Measurements from ENCODE around the gene NOX5.

NOX5 gene

DNA sequence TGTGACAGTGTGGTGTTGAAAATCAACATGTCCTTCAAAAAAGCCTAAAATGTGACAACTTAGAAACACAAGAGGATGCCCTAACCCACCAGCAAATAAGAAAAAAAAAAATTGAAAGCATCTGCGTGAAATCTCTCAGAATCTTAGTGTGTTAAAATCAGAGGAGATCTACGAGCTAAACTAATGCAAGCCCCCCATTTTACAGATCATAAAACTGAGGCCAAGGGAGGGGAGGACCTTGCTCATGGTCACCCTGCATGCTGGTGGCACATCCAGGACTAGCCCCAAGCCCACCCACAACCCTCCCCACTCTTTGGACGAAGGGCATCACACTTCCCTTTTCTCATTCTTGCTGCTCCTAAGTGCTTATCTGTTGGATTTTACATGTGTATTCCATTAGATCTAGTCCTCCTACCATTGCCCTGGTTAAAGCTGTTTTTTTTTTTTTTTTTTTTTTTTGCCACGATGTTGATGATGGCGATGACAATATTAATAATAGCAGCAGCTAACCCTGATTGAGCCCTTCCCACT, 29.1 kb upstream of the NOX5 start:
- no peaks in the 10 kb centered on the region for H3K36me3 Mint-ChIP-seq
- DNase-seq (ENCODE audit: low spot score in 2 of 2): no peak

GRCh38 chr15:68986322-68986721, 28.2 kb upstream of the NOX5 start:
- Mint-ChIP-seq H3K36me3 (no peaks in the 10 kb centered on the region), H3K27ac (no peak overlapping the region), H3K4me3 (no peak overlapping the region), H3K4me1 (no peaks in the 10 kb centered on the region), H3K9me3 (no peaks in the 10 kb centered on the region)
- ATAC-seq (no peak), DNase-seq (ENCODE audit: low spot score in 2 of 2) (no peak)

More for the DNA sequence above, 29.1 kb upstream of the NOX5 start:
- Mint-ChIP-seq H3K9me3 (no peaks in the 10 kb centered on the region), H3K4me1 (no peaks in the 10 kb centered on the region), H3K4me3 (no peak overlapping the region), H3K27ac (no peak overlapping the region)
- no peak for ATAC-seq

DNA sequence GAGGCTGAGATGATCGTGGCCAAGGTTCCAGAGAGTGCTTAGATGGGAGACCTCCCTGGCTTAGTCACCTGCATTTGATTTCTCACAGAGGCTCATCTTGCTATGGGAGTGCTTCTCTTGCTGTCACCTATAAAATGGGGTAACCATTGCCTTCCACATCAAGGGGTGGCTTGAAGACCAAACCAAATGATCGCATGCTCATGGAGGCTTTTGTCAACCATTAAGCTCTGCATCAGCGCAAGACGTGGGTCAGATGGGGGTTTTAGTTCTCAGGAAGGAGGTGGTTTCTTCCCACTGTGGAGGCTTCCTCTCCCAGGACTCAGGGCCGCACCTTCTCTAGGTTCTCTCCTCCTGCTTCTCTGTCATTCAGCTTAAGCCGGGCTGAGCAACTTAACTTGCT, 27.4 kb upstream of the NOX5 start:
- no peak for ATAC-seq
- H3K4me1 Mint-ChIP-seq: no peaks in the 10 kb centered on the region

DNA sequence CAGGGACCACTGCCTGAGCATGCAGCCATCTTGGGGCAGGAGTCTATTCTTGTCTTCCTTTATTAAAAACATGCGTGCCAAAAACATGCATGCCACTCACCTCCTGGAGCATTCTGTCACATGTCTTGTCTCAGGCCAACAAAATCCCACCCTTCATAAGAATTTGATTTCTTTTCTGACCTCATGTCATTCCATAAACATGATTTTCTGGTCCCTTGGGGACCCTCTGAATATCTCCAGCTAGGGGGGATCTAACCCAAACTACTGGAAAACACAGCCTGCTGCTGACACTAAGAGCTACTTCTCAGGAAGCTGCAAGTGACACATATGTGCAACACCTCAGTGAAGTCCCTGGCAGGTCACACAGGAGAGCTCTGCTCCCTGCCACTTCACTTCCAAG, 26.8 kb upstream of the NOX5 start:
- H3K4me3 Mint-ChIP-seq: no peak overlapping the region
- H3K27ac Mint-ChIP-seq: no peak overlapping the region
- ATAC-seq: no peak
- H3K36me3 Mint-ChIP-seq: no peaks in the 10 kb centered on the region
- no peak for DNase-seq (ENCODE audit: low spot score in 2 of 2)
- H3K4me1 Mint-ChIP-seq: no peaks in the 10 kb centered on the region
- no peaks in the 10 kb centered on the region for H3K9me3 Mint-ChIP-seq

More for the DNA sequence above, 27.4 kb upstream of the NOX5 start:
- DNase-seq (ENCODE audit: low spot score in 2 of 2): no peak
- Mint-ChIP-seq H3K27ac (no peak overlapping the region), H3K9me3 (no peaks in the 10 kb centered on the region), H3K36me3 (no peaks in the 10 kb centered on the region), H3K4me3 (no peak overlapping the region)

DNA sequence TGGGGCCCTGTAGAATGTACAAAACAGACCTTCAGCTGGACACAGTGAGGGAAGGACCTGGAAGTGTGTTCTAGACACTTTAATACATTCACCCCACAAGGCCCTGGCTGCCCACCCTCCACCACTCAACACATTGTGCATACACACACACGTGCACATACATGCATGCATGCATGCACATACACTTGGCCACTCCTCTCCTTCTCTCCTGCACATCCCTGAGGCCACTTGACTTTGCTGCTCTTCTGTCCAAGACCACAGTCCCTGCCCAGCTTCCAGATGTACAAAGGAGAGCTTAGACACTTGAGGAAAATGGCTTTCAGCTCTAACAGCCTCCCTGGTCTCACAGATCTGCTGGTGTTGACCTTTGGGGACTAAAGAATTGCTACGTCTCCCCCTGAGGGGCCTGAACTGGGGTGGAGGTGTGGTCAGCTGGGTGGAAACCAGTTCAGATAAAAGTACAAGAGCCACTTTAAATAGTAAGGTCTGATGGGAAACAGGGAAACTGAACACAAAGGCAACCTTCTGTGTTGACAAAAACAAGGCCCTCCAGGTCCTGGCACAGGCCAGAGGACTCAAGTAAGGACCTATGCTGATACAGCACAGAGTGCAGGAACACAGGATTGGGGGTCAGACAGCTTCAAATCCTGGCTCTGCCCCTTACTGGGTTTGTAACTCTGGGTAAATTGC, 24.8 kb upstream of the NOX5 start:
- peak in 1 of 2 donors; percentile 22 for DNase-seq (ENCODE audit: low spot score in 2 of 2)
- no peak for ATAC-seq
- H3K4me3 Mint-ChIP-seq: no peak overlapping the region
- H3K4me1 Mint-ChIP-seq: no peaks in the 10 kb centered on the region
- no peak overlapping the region for H3K27ac Mint-ChIP-seq
- H3K9me3 Mint-ChIP-seq: no peaks in the 10 kb centered on the region
- no peaks in the 10 kb centered on the region for H3K36me3 Mint-ChIP-seq

DNA sequence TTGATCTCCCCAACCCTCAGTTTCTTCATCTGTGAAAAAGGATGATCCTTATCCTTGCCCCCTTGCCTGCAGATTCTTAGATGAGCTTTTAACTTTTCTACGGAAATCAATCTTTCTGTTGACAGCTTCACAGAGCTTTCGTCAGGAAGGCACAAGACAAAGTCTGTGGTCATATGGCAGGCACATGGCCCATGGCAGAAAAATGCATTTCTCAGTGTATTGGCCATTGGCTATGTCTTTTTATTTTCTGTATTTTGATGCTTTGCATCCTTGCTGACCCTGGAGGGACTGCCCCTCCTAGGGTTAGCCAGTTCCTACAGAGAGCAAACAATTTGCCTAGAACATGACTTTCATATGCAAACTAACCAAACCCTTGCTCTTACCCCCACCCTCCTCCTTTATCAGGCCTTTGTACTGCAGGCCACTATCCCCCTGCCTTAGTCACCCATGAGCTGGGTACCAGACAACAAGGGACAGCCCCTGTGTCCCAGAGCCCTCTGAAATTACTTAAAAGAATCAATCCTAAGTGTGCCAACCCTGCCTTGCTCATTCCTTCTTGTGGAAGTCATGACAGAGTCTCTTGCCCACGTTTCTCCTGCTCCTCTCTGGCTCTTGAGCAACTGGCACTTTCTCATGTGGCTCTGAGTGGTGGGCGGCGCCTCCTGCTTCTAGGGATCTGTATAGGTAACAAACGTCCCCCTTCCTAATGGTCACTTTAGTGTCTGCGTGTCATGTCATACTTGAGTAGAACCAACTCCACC, 24.1 kb upstream of the NOX5 start:
- no peak overlapping the region for H3K27ac Mint-ChIP-seq
- peak in 1 of 2 donors; percentile 29 for DNase-seq (ENCODE audit: low spot score in 2 of 2)
- no peak for ATAC-seq
- no peaks in the 10 kb centered on the region for H3K4me1 Mint-ChIP-seq
- H3K9me3 Mint-ChIP-seq: no peaks in the 10 kb centered on the region
- no peak overlapping the region for H3K4me3 Mint-ChIP-seq
- H3K36me3 Mint-ChIP-seq: no peaks in the 10 kb centered on the region

GRCh38 chr15:68990992-68991500, 23.4 kb upstream of the NOX5 start:
- Mint-ChIP-seq H3K9me3 (no peaks in the 10 kb centered on the region), H3K4me1 (no peaks in the 10 kb centered on the region), H3K4me3 (no peak overlapping the region), H3K36me3 (no peaks in the 10 kb centered on the region), H3K27ac (no peak overlapping the region)
- no peak for ATAC-seq
- DNase-seq (ENCODE audit: low spot score in 2 of 2): peak in 1 of 2 donors; percentile 28

GRCh38 chr15:68991723-68992122, 22.8 kb upstream of the NOX5 start:
- H3K4me3 Mint-ChIP-seq: no peak overlapping the region

DNA sequence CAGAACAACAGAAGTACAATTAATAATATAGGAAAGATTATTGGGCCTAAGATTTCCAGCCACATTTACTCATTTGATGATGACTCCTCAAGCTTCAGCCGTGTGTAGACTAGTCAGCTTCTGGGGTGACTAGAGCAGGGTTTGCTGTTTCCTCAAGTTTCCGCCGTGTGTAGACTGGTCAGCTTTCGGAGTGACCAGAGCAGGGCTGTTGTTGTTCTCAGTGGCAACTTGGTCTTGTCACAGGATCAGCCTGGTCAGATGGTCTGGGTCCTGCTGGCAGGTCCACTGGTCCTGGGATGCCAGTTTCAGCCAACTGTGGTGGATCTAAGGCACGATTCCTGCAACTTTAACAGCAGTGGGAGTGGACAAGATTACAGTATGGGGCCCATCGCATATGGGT, 21.8 kb upstream of the NOX5 start:
- ATAC-seq: no peak
- no peaks in the 10 kb centered on the region for H3K4me1 Mint-ChIP-seq
- H3K36me3 Mint-ChIP-seq: no peaks in the 10 kb centered on the region
- no peak overlapping the region for H3K27ac Mint-ChIP-seq
- no peaks in the 10 kb centered on the region for H3K9me3 Mint-ChIP-seq
- no peak overlapping the region for H3K4me3 Mint-ChIP-seq
- peak in 1 of 2 donors; percentile 7 for DNase-seq (ENCODE audit: low spot score in 2 of 2)

More at GRCh38 chr15:68991723-68992122, 22.8 kb upstream of the NOX5 start:
- ATAC-seq (peak; percentile 4), DNase-seq (ENCODE audit: low spot score in 2 of 2) (peak in 1 of 2 donors; percentile 12)
- H3K4me1 Mint-ChIP-seq: no peaks in the 10 kb centered on the region
- no peak overlapping the region for H3K27ac Mint-ChIP-seq
- no peaks in the 10 kb centered on the region for H3K9me3 Mint-ChIP-seq
- no peaks in the 10 kb centered on the region for H3K36me3 Mint-ChIP-seq

DNA sequence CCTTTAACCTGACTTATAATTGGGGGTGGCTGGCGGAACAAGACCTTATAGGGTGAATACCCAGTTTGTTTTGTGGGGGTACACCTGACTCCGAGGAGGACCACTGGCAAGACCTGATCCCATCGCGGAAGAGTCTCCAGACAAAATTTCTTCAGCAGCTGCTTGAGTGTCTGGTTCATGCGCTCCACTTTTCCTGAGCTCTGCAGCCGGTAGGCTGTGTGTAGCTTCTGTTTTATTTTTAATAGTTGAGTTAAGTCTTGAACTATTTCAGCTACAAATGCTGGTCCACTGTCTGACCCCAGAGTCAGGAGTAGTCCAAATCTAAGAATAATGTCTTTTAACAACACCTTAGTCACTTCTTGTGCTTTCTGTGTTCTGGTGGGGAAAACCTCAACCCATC, 21.2 kb upstream of the NOX5 start:
- no peaks in the 10 kb centered on the region for H3K36me3 Mint-ChIP-seq
- peak in 1 of 2 donors; percentile 20 for DNase-seq (ENCODE audit: low spot score in 2 of 2)
- no peaks in the 10 kb centered on the region for H3K4me1 Mint-ChIP-seq
- no peak for ATAC-seq
- H3K9me3 Mint-ChIP-seq: no peaks in the 10 kb centered on the region
- no peak overlapping the region for H3K4me3 Mint-ChIP-seq
- no peak overlapping the region for H3K27ac Mint-ChIP-seq

GRCh38 chr15:68994149-68994548, 20.3 kb upstream of the NOX5 start:
- ATAC-seq (no peak), DNase-seq (ENCODE audit: low spot score in 2 of 2) (peak in 1 of 2 donors; percentile 35)
- Mint-ChIP-seq H3K36me3 (no peaks in the 10 kb centered on the region), H3K4me1 (no peaks in the 10 kb centered on the region), H3K27ac (no peak overlapping the region), H3K4me3 (no peak overlapping the region), H3K9me3 (no peaks in the 10 kb centered on the region)

DNA sequence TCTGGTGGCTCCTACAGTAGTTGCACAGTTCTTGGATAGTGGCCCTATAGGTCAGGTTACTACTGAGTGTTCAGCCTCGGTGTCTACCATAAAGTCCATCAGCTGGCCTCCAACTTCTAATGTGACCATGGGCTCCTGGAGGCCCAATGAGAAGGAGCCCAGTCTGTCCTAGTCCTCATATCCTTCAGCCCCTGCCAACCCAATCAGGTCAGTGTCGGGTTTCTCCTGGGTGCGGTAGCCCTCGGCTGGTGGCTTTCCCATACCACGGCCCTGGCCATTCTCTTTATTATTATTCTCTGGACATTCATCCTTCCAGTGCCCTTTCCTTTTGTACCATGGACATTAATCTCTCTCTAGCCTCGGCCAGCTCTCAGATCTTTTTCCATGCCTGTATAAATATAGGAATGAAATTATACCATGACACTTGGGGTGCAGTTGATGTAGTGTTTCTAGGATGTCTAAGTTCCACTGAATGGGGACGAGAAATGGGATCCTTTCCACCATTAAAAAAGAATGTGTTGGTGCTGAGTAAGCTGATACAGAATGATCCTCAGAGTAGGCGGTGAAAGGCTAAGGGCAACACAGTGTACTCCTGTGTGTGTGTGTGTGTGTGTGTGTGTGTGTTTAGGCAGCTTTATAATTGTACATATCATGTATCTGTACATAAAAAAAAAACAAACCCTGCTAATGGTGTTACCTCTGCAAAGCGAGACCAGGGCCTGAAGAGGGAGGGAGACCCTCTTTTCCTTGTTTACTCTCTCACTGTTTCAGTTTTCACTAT, 19.3 kb upstream of the NOX5 start:
- DNase-seq (ENCODE audit: low spot score in 2 of 2): no peak
- no peaks in the 10 kb centered on the region for H3K9me3 Mint-ChIP-seq
- H3K4me1 Mint-ChIP-seq: no peaks in the 10 kb centered on the region
- no peaks in the 10 kb centered on the region for H3K36me3 Mint-ChIP-seq
- no peak overlapping the region for H3K27ac Mint-ChIP-seq
- no peak for ATAC-seq
- H3K4me3 Mint-ChIP-seq: no peak overlapping the region

GRCh38 chr15:68997050-68997449, 17.4 kb upstream of the NOX5 start:
- H3K9me3 Mint-ChIP-seq: no peaks in the 10 kb centered on the region
- no peak overlapping the region for H3K4me3 Mint-ChIP-seq
- DNase-seq (ENCODE audit: low spot score in 2 of 2) (no peak), ATAC-seq (no peak)
- H3K27ac Mint-ChIP-seq: no peak overlapping the region
- no peaks in the 10 kb centered on the region for H3K36me3 Mint-ChIP-seq
- no peaks in the 10 kb centered on the region for H3K4me1 Mint-ChIP-seq

GRCh38 chr15:68997930-68998777, 16.3 kb upstream of the NOX5 start:
- DNase-seq (ENCODE audit: low spot score in 2 of 2): no peak
- Mint-ChIP-seq H3K4me3 (no peak overlapping the region), H3K27ac (no peak overlapping the region), H3K4me1 (no peaks in the 10 kb centered on the region), H3K36me3 (no peaks in the 10 kb centered on the region), H3K9me3 (no peaks in the 10 kb centered on the region)
- ATAC-seq: peak; percentile 29
